ENCODE results near the gene TRMT44. TPM values are rescaled to one million over a fixed set of nuclear protein-coding genes. Genes with fewer than 3 reads are reported as not detected.

TRMT44 gene
- total RNA-seq, 4 donors from 2014 or later: 39.0 to 61.0 (median 49.2) TPM

DNA sequence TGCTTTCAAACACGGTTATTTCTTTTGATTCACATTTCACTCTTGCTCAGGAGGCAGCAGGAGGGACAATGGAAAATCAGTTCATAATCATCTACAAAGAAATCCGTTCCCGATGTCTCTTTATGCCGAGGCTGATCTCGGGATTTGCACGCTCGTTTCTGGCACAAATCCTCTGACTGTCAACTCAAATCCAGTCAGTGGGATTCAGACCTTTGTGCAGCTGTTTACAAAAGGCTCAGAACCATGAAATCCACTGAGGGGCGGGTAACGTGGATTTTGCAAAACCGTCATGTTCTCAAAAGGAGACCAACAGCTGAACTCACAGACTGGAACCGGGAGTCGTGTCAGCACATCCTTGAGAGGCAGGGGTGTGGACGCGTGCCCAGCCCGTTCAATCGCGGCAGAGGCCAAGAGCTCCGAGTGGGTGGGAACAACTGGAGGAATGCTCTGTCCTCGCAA, 46.5 kb upstream of the TRMT44 start:
- H3K4me3 ChIP-seq (ENCODE audit: low read depth, poor library complexity, severe bottlenecking): no peak overlapping the region
- no peak for TF ChIP-seq POLR2A (IDR thresholded peaks at IDR 0.05)
- TF ChIP-seq, protein P1, sequence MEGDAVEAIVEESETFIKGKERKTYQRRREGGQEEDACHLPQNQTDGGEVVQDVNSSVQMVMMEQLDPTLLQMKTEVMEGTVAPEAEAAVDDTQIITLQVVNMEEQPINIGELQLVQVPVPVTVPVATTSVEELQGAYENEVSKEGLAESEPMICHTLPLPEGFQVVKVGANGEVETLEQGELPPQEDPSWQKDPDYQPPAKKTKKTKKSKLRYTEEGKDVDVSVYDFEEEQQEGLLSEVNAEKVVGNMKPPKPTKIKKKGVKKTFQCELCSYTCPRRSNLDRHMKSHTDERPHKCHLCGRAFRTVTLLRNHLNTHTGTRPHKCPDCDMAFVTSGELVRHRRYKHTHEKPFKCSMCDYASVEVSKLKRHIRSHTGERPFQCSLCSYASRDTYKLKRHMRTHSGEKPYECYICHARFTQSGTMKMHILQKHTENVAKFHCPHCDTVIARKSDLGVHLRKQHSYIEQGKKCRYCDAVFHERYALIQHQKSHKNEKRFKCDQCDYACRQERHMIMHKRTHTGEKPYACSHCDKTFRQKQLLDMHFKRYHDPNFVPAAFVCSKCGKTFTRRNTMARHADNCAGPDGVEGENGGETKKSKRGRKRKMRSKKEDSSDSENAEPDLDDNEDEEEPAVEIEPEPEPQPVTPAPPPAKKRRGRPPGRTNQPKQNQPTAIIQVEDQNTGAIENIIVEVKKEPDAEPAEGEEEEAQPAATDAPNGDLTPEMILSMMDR (IDR thresholded peaks at IDR 0.05): no peak
- intact Hi-C loops (cut with DNase I; ENCODE audit: low total_unique reads): no loop called here
- peak; percentile 67 to 95 for DNase-seq (ENCODE audit: low spot score in 2 of 2)
- 48 to 60% methylated on average over 19 of the region's 19 CpGs for WGBS, 2 donors

DNA sequence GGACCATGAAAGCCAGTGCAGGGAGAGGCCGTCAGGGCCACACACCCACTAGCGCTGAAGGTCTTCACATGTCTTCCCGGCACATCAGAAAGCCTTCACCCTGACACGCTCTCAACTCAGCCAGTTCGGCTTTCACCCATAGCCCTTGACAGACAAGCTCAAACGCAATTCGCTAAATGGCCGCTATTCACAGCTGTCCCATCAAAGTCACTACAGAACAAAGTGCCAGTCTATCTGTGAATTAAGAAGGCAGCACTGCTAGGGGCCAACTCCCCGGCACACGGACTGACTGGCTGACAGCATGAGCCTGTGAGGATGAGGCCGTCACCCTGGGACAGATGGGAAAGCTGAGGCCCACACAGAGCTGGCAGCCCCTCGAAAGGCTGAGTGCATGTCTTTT, 45.8 kb upstream of the TRMT44 start:
- WGBS, 2 donors: 87 to 95% methylated on average over 12 of the region's 12 CpGs
- H3K4me3 ChIP-seq (ENCODE audit: low read depth, poor library complexity, severe bottlenecking): no peak overlapping the region
- intact Hi-C loops (cut with DNase I; ENCODE audit: low total_unique reads): no loop called here
- DNase-seq (ENCODE audit: low spot score in 2 of 2): no peak
- TF ChIP-seq, protein P1 (IDR thresholded peaks at IDR 0.05): no peak
- no peak for TF ChIP-seq POLR2A (IDR thresholded peaks at IDR 0.05)

DNA sequence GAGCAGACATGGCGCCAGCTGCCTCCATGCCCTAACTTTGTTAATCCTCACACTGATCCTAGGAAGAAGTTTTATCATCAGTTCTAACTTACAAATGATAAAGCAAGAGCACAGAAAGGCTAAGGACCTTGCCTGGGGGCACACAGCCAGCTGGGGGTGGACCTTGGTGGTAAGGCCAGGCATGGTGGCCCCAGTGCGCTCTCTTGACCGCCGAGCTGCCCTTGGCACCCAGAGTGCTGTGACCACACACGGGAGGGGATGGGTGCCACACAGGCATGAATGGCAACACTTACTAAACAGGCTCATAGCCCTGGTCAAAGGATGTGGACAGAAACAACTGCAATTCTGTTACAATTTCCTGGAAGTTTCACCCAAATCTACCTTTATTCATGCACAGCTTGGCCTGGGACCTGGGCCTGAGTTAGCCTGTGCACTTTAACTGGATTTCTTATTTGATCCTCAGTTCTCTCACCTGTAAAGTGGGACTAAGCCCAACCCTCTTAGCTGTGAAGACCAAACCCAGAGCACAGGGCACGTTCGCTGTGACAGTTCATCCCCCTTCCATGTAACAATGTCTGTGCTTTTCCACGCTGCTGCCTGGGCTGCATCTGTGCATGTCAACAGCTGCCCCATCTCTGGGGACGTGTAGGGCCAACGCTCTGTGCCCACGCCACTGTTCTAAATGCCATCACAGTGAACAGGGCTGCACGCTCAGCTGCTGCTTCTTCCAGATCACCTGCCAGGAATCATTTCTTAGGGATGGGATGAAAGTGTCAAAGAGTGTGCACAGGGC, 44.9 kb upstream of the TRMT44 start:
- H3K4me3 ChIP-seq (ENCODE audit: low read depth, poor library complexity, severe bottlenecking): no peak overlapping the region
- WGBS, 2 donors: 94 to 95% methylated on average over 12 of the region's 12 CpGs
- no peak for DNase-seq (ENCODE audit: low spot score in 2 of 2)
- intact Hi-C loops (cut with DNase I; ENCODE audit: low total_unique reads): no loop called here
- TF ChIP-seq POLR2A (IDR thresholded peaks at IDR 0.05): no peak
- TF ChIP-seq, protein P1 (IDR thresholded peaks at IDR 0.05): no peak

DNA sequence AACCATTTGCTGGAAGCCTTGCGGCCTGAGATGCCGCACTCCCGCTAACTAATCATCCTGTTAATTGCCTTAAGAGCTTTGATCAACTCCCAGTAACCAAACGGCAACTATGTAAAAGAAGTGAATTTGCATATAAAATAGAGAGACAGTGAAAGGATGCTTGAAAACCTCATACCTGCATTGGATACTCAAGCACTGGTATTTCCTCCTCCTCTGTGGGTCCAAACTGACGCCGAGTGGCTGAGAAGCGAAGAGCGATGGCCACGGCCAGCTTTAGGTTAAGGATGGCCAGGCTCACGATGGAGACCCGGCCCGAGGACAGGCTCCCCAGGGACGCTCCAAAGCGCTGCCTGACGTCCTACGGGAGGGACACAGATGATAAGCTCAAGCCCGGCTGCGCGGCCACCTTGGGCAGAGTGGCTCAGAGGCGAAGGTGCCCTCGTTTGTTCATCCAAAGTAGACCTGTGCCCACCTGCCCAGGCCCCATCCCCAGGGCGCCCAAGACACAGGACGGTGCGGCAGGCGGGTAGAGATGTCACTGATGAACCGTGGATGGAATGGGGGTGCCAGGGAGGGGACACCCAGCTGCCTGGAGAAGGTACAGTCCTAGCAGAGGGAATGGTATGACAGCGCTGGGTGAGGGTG, 43.7 kb upstream of the TRMT44 start:
- TF ChIP-seq, protein P1 (IDR thresholded peaks at IDR 0.05): no peak
- TF ChIP-seq POLR2A (IDR thresholded peaks at IDR 0.05): no peak
- intact Hi-C loops (cut with DNase I; ENCODE audit: low total_unique reads): no loop called here
- no peak for DNase-seq (ENCODE audit: low spot score in 2 of 2)
- no peak overlapping the region for H3K4me3 ChIP-seq (ENCODE audit: low read depth, poor library complexity, severe bottlenecking)
- 93 to 96% methylated on average over 22 to 27 of the region's 27 CpGs for WGBS, 2 donors

DNA sequence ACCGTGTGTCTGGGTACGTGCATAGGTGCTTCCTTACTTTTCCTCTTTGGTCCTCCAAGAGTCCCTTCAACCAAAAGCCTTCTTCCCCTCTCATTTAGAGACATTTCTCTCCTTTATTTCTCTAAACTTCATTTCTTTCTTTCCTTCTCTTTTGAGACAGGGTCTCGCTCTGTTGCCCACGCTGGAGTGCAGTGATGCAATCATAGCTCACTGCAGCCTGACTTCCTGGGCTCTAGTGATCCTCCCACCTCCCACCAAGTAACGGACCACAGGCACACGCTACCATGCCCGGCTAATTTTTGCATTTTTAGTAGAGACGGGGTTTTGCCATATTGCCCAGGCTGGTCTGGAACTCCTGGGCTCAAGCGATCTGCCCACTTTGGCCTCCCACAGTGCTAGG, 42.2 kb upstream of the TRMT44 start:
- DNase-seq (ENCODE audit: low spot score in 2 of 2): no peak
- no peak overlapping the region for H3K4me3 ChIP-seq (ENCODE audit: low read depth, poor library complexity, severe bottlenecking)
- intact Hi-C loops (cut with DNase I; ENCODE audit: low total_unique reads): no loop called here
- 91 to 93% methylated on average over 9 of the region's 9 CpGs for WGBS, 2 donors
- no peak for TF ChIP-seq POLR2A (IDR thresholded peaks at IDR 0.05)
- TF ChIP-seq, protein P1 (IDR thresholded peaks at IDR 0.05): no peak
